HL-60 (cell line): Measurements from ENCODE around the gene MSI2.

Experiments used
- CTCF ChIP-seq: IDR thresholded peaks from one replicate; pipeline ENCODE4 v1.5.1; 2011; ENCODE audit warnings: low read length, control low read depth, inconsistent platforms; ENCODE audit not compliant: insufficient read depth
- GABPA ChIP-seq: IDR thresholded peaks from 2 replicates; pipeline ENCODE4 v1.6.1; 2012; ENCODE audit warnings: low read depth
- POLR2AphosphoS5 ChIP-seq: IDR thresholded peaks from 2 replicates; pipeline ENCODE4 v1.6.1; 2012; ENCODE audit warnings: low read depth
- SPI1 ChIP-seq: IDR thresholded peaks from 2 replicates; pipeline ENCODE4 v1.6.1; 2012; ENCODE audit warnings: low read depth, mild to moderate bottlenecking, borderline replicate concordance
- TF ChIP-seq, protein P1 (sequence below): IDR thresholded peaks from 2 replicates; pipeline ENCODE4 v1.6.1; 2012; ENCODE audit warnings: low read depth; ENCODE audit not compliant: insufficient replicate concordance

- TF ChIP-seq CTCF (no peak), POLR2AphosphoS5 (no peak), GABPA (no peak), SPI1 (peak; percentile 87)
- TF ChIP-seq, protein P1, sequence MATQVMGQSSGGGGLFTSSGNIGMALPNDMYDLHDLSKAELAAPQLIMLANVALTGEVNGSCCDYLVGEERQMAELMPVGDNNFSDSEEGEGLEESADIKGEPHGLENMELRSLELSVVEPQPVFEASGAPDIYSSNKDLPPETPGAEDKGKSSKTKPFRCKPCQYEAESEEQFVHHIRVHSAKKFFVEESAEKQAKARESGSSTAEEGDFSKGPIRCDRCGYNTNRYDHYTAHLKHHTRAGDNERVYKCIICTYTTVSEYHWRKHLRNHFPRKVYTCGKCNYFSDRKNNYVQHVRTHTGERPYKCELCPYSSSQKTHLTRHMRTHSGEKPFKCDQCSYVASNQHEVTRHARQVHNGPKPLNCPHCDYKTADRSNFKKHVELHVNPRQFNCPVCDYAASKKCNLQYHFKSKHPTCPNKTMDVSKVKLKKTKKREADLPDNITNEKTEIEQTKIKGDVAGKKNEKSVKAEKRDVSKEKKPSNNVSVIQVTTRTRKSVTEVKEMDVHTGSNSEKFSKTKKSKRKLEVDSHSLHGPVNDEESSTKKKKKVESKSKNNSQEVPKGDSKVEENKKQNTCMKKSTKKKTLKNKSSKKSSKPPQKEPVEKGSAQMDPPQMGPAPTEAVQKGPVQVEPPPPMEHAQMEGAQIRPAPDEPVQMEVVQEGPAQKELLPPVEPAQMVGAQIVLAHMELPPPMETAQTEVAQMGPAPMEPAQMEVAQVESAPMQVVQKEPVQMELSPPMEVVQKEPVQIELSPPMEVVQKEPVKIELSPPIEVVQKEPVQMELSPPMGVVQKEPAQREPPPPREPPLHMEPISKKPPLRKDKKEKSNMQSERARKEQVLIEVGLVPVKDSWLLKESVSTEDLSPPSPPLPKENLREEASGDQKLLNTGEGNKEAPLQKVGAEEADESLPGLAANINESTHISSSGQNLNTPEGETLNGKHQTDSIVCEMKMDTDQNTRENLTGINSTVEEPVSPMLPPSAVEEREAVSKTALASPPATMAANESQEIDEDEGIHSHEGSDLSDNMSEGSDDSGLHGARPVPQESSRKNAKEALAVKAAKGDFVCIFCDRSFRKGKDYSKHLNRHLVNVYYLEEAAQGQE, result no peak
Observed at GRCh38 chr17:57622683-57623433, 366.5 kb downstream of the MSI2 start.
